Measurements from ENCODE around the gene NFKB1. TPM values are rescaled to one million over a fixed set of nuclear protein-coding genes. Genes with fewer than 3 reads are reported as not detected.

The NFKB1 gene
- total RNA-seq, 2 donors from 2014 or later: 151 to 167 TPM

DNA sequence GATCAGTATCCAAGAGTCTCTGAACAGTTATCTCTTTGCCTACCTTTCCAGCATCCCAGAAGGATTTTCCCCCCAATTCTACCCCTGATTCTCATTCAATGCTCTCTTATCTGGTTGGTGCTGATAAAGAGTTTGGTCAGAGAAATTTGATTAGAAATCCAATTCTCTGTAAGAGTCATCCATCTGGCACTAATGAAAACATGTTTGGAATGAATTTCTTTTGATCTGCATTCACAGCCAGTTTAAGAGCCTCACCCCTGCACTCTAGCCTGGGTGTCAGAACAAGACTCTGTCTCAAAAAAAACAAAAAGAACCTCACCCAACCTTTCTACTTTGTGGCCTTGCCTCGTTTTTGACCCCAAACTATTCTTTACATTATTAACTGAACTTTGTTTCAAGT lies 137.5 kb downstream of the NFKB1 start:
- no peak for ATAC-seq (replicated peaks in 1 of 2)
- no peak overlapping the region for H3K4me3 Mint-ChIP-seq
- no peak overlapping the region for H3K27ac Mint-ChIP-seq

DNA sequence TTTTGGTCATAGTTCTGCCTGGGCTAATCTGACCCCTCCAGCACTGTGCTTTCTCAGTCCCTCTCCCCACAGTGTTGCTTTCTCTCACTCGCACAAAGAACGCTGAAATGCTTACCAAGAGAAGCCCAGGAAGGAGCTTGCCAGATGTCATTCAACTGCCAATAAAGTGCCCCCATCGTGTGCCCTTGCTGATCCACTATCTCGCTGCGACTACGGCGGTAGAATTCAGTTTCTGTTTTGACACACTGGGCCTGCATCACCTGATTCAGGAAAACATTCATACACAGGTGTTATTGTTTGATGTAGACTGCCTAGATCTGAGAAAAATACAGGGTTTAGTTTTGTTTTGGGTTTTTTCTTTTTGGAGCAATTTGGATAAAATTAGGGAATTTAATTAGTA lies 138.4 kb downstream of the NFKB1 start:
- no peaks in the 10 kb centered on the region for H3K27me3 Mint-ChIP-seq (ENCODE audit: low read depth)
- DNase-seq (no peak), ATAC-seq (replicated peaks in 1 of 2) (no peak)
- peak overlapping the region; percentile 73 to 80 for H3K4me3 Mint-ChIP-seq
- H3K9me3 Mint-ChIP-seq: no peaks in the 10 kb centered on the region
- peaks cover 16% of the 10 kb centered on the region for H3K4me1 Mint-ChIP-seq (ENCODE audit: low read depth)
- peak overlapping the region; percentile 69 for H3K27ac Mint-ChIP-seq
- peaks cover 0 to 4% of the 10 kb centered on the region in 2 donors for H3K36me3 Mint-ChIP-seq (ENCODE audit: insufficient read depth in 2 of 2)

More for the DNA sequence above, 137.5 kb downstream of the NFKB1 start:
- DNase-seq: no peak
- Mint-ChIP-seq H3K27me3 (ENCODE audit: low read depth) (no peaks in the 10 kb centered on the region), H3K36me3 (ENCODE audit: insufficient read depth in 2 of 2) (peaks cover 0 to 4% of the 10 kb centered on the region in 2 donors), H3K9me3 (no peaks in the 10 kb centered on the region), H3K4me1 (ENCODE audit: low read depth) (peaks cover 20% of the 10 kb centered on the region)

DNA sequence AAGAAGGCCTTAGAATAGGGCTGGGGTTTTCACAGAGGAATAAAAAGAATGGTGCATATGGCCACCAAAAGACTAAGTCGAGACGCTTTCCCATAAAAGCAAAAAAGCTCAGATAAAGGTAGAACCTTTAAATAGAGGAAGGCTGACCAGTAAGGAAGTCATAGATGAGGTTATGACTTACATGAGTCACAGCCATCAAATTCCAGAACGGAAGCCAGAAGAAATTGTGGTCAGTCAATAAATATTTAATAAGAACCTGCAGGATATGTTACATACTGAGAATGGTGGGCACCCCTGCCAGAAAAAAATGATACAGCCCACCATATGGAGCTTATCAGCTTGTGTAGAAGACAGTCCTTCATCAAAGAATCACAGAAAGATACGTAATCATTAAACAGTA lies 139.5 kb downstream of the NFKB1 start:
- Mint-ChIP-seq H3K4me3 (no peak overlapping the region), H3K27ac (no peak overlapping the region), H3K4me1 (ENCODE audit: low read depth) (peaks cover 13% of the 10 kb centered on the region), H3K27me3 (ENCODE audit: low read depth) (no peaks in the 10 kb centered on the region), H3K9me3 (no peaks in the 10 kb centered on the region), H3K36me3 (ENCODE audit: insufficient read depth in 2 of 2) (peaks cover 0 to 4% of the 10 kb centered on the region in 2 donors)
- no peak for ATAC-seq (replicated peaks in 1 of 2)
- no peak for DNase-seq

DNA sequence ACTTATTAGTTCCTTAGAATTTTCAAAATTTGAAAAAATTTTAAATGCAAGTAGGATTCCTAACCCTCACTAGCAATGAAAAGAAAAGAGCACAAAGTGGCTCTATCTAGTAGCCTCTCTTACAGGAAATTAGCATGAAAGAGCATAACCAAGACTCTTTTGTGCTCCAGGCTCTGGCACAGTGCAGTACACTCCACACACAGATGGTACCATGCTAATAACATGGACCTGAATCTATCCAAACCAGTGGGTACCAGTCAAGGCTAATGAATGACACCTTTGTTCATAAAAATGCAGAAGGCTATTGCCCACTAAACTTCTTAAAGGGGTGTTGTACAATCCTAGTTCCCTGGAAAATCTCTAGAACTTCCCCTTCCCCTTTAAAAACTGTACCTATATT lies 140.6 kb downstream of the NFKB1 start:
- Mint-ChIP-seq H3K27me3 (ENCODE audit: low read depth) (no peaks in the 10 kb centered on the region), H3K27ac (no peak overlapping the region), H3K9me3 (no peaks in the 10 kb centered on the region), H3K4me3 (no peak overlapping the region), H3K36me3 (ENCODE audit: insufficient read depth in 2 of 2) (peaks cover 3 to 7% of the 10 kb centered on the region in 2 donors), H3K4me1 (ENCODE audit: low read depth) (peaks cover 18% of the 10 kb centered on the region)
- ATAC-seq (replicated peaks in 1 of 2) (no peak), DNase-seq (no peak)

DNA sequence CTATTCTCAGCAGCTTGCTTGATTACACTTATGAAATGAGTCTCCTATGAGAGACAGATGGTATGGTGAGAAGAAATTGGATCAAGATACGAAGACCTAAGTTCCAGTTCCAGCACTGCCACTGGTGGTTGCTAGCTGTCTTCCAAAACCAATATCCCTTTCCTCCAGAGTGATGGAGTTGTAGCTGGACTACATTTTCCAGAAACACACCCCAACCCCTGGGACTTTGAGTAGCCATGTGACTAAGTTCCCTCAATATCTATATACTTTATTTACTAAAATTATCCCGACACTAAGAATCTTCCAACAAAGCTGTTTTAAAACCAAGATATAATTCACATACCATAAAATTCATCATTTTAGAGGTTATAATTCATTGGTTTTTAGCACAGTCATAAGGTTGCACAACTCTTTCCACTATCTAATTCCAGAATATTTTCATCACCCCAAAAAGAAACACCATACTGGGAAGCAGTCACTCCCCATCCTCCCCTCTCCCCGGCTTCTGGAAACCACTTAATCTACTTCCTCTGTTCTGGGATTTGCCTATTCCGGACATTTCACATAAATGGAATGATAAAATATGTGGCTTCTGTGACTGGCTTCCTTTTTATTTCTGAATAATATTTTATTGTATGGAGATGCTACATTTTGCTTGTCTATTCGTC lies 141.6 kb downstream of the NFKB1 start:
- H3K27ac Mint-ChIP-seq: no peak overlapping the region
- H3K36me3 Mint-ChIP-seq (ENCODE audit: insufficient read depth in 2 of 2): peaks cover 3 to 7% of the 10 kb centered on the region in 2 donors
- no peak for DNase-seq
- no peak for ATAC-seq (replicated peaks in 1 of 2)
- no peaks in the 10 kb centered on the region for H3K9me3 Mint-ChIP-seq
- H3K4me1 Mint-ChIP-seq (ENCODE audit: low read depth): peaks cover 19% of the 10 kb centered on the region
- H3K27me3 Mint-ChIP-seq (ENCODE audit: low read depth): no peaks in the 10 kb centered on the region
- no peak overlapping the region for H3K4me3 Mint-ChIP-seq

DNA sequence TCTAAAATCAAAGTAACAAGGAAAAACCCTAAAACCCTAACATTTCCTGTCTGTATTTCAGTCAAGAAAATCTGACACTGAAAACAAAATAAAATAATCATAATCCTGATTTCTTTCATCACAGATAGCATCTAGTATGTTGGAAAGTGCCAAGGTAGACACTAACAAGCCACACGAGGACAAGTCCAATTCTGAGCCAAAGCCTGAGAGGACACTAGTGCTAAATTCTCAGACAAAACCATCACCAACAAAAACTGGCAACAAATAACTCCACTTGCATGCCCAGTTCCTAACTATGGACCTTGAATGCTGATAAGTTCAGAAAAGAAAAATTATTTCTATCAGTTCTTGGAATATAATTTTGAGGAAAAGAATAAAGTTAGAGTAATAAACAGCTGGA lies 146.0 kb downstream of the NFKB1 start:
- DNase-seq: no peak
- Mint-ChIP-seq H3K27ac (no peak overlapping the region), H3K27me3 (ENCODE audit: low read depth) (no peaks in the 10 kb centered on the region), H3K4me3 (no peak overlapping the region), H3K9me3 (no peaks in the 10 kb centered on the region), H3K4me1 (ENCODE audit: low read depth) (peaks cover 6% of the 10 kb centered on the region), H3K36me3 (ENCODE audit: insufficient read depth in 2 of 2) (peaks cover 5 to 19% of the 10 kb centered on the region in 2 donors)
- no peak for ATAC-seq (replicated peaks in 1 of 2)

DNA sequence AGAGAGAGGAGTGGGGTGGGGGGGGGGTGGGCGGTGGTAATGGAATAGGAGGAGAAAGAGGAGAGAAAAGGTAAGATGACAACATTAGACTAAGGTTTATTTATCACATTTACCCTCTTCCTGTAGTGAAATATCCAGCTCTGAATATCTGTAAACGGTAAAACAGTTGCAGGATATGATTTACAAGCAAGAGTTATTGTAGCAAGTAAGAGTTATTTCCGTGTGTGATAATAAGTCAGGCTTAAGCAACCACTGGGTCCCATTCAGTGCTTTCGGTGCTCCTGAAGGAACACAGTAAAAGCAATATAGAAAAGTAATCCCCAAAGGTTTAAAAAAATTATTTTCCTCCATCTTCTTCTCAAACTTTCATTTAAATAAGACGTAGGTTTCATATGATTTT lies 156.0 kb downstream of the NFKB1 start:
- Mint-ChIP-seq H3K4me1 (ENCODE audit: low read depth) (no peaks in the 10 kb centered on the region), H3K36me3 (ENCODE audit: insufficient read depth in 2 of 2) (no peaks in the 10 kb centered on the region), H3K9me3 (no peaks in the 10 kb centered on the region), H3K27ac (no peak overlapping the region), H3K4me3 (no peak overlapping the region), H3K27me3 (ENCODE audit: low read depth) (no peaks in the 10 kb centered on the region)
- ATAC-seq (replicated peaks in 1 of 2) (no peak), DNase-seq (no peak)

DNA sequence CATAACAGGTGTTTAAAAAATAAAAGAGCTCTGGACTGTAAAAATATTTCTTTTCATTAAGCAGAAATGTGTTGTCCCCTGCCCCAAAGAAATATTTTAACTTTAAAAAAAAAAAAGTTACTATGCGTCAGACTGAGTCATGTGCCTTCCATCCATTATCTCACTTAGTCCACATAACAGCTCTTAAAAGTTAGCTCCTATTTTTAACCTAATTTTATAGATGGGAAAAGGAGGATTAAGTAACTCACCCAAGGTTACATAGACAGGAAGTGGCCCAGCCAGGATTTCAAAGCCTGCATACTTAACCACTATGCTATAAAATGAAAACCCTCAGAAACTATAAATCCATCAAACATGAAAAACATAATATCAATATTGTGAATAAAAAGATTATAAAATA lies 161.9 kb downstream of the NFKB1 start:
- Mint-ChIP-seq H3K36me3 (ENCODE audit: insufficient read depth in 2 of 2) (peaks cover 1 to 4% of the 10 kb centered on the region in 2 donors), H3K27me3 (ENCODE audit: low read depth) (no peaks in the 10 kb centered on the region), H3K27ac (no peak overlapping the region), H3K4me1 (ENCODE audit: low read depth) (no peaks in the 10 kb centered on the region), H3K4me3 (no peak overlapping the region), H3K9me3 (no peaks in the 10 kb centered on the region)
- no peak for DNase-seq
- no peak for ATAC-seq (replicated peaks in 1 of 2)

DNA sequence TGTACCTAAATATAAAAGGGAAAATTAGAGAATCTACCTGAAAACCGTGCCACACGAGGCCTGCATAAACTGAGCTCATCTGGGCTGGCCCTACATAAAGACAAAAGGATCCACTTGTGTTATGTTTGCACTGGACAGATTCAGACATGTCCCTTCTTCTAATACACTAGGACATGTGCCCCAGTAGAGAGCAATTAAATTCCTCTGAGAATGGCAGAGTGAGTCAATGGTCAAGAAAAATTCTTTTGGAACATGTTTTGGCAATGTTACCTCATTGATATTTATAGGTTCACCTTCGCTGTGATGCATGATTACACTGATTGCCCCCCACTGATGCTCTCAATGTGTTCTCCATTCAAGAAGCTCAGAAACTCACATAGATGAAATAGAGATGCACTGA lies 164.4 kb downstream of the NFKB1 start:
- Mint-ChIP-seq H3K4me3 (no peak overlapping the region), H3K36me3 (ENCODE audit: insufficient read depth in 2 of 2) (peaks cover 1 to 7% of the 10 kb centered on the region in 2 donors), H3K27me3 (ENCODE audit: low read depth) (no peaks in the 10 kb centered on the region), H3K27ac (no peak overlapping the region), H3K9me3 (no peaks in the 10 kb centered on the region), H3K4me1 (ENCODE audit: low read depth) (no peaks in the 10 kb centered on the region)
- DNase-seq: no peak
- no peak for ATAC-seq (replicated peaks in 1 of 2)

Other genes with a start within 250 kb of the NFKB1 start
- gene SLC39A8, start 155.9 kb upstream of the NFKB1 start, total RNA-seq: 10 to 100 TPM; 56.4 to 58.7 TPM